Left renal cortex interstitium (tissue), 4 donors: ENCODE measurements around the gene RASA2. TPM values are rescaled to one million over a fixed set of nuclear protein-coding genes. Genes with fewer than 3 reads are reported as not detected.
A peak's percentile ranks its signal among the peaks of the same experiment; 100 is the strongest.
"Not testable (repeated sequence)": the region's sequence is repeated elsewhere in the genome, so short reads cannot be mapped to it uniquely, and the experiment has no call there.

Experiments used
- DNase-seq, 4 donors: peaks; one replicate each; pipeline ENCODE4 v3.0.0-alpha.2; 2013; ENCODE audit warnings: low read depth in 4 of 4, low spot score in 2 of 4, missing footprints in 1 of 4
- polyA plus RNA-seq, 4 donors: library from polyadenylated mRNA; unstranded; fragments of 120-200 nt; gene quantifications; one replicate each; pipeline ENCODE4 v1.2.1, GENCODE V29; 2013; ENCODE audit not compliant: insufficient read length in 4 of 4

The RASA2 gene
- polyA plus RNA-seq, 4 donors = 17.4 to 30.5 (median 20.9) TPM

DNA sequence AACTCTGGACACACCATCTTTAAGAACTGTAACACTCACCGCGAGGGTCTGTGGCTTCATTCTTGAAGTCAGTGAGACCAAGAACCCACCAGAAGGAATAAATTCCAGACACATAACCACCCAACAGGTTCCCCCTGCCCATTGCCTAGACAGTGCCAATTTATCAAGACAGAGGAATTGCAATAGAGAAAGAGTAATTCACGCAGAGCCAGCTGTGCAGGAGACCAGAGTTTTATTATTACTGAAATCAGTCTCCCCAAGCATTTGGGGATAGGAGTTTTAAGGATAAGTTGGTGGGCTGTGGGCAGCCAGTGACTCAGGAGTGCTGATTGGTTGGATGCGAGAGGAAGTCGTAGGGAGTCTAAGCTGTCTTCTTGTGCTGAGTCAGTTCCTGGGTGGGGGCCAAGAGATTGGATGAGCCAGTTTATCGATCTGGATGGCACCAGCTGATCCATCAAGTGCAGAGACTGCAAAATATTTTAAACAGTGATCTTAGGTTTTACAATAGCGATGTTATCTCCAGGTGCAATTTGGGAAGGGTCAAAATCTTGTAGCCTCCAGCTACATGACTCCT is 142.1 kb downstream of the RASA2 start:
- DNase-seq = not testable (repeated sequence)

DNA sequence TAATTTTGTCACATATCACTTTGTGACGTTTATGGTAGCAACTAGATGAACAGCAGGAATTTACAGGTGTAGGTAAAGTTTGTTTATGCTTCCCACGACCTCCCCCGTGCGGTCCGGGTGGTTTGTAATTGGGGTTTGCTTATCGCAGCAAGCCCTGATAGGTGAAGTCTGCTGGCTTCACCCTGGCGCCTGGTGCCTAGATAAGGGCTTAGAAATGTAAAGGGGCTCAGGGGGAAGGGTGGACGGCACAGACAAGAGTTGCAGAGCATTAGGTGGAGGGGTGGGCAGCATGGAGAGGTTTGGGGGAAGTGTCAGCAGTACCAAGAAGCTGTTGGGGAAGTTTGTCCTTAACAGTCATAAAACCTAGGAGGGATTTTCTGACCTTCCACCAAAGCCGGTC is 143.1 kb downstream of the RASA2 start:
- no peak for DNase-seq

DNA sequence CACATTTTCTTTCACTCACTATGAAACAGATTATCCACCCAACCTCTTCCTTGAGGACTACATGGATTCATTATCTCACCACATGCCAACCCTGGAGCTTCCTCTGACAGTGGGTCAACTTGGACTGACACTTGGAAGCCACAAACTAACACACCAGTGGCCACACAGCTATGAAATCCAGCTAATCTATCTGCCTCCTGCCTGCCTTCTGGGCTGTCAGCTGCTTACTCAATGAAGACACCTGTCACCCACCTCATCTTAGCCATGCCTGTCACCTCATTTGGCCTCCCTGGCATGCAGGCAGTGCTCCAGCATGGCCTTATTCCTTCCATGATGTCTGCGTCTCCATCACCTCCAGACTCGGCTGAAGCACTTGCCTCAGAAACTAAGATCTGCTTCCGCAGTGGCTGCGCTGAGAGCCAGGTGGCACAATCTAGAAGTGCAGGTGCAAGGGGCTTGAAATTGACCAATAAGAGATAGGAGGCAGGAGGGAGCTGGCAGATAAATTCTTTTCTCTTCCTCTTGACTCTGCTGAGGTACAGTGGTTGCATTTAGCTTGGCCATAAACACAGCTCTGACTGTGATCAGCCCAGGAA is 146.1 kb downstream of the RASA2 start:
- no peak for DNase-seq

DNA sequence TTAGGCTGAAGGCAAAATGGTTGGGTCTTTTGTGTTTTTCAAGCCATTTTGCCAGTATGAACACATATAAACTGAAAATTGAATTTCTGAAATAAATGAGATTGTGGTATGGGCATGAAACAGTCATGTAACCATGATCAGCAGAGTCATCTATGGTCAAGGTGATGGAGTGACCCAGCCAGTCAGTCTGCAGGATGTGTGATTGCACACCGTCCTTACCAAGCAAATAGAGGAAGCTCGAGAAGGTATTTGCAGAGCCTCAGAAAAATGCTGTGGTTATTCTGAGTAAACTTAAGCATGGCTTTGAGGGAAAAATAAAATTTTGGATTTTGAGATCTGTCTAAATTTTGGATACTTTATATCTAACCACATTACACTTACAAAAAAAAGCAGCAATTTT is 155.4 kb downstream of the RASA2 start:
- DNase-seq = no peak

DNA sequence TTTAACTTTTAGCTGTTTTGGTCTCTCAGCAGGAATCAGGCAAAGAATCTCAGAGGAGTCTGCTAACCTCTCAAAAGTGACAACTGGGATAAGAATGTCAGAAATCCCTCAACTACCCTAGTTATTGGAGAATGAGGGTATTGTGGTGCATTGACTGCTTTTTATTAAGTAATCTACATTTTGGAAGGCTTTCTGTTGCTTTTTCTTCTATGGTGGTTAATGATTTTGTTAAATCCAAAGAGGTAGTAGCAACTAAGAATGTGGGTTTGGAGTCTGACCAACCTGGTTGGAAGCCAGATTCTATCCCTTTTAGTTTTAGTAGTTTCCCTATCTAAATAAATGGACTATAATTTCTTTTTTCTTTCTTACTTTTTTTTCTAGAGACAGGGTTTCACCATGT is 156.6 kb downstream of the RASA2 start:
- no peak for DNase-seq

DNA sequence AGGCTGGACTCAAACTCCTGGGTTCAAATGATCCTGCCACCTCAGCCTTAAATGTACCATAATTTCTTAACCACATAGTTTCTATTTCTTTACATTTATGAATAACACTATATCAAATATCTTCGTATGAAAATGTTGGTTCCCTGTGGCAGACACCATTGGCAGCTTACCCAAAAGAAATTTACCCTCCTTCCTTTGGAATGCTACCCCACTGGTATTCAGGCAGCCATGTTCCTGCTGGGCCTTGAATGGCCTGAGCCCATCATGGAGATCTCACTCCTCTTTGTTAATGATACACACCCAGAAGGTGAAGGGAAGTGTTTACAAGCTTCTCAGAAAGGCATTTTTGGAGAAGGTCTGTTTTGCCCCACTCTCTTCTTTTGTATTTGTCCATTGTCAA is 157.0 kb downstream of the RASA2 start:
- DNase-seq = no peak

DNA sequence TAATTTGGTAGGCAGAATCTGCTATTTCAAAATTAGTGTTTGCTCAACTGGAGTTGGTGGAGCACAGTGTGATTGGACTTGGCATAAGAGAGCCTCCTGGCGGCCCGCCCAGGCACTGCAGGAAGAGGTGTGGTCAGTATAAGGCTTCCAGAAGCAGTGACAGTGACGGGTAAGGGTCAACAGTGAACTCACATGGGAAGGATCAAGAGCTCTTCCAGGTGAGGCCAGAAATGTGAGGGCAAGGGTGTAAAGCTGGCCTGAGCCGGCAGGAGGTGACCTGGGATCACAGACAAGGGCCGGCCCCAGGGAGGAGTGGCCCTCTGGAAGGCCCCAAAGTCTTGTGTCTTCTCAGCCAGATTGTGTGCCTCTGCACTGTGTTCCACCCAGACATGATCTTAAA is 158.1 kb downstream of the RASA2 start:
- no peak for DNase-seq

DNA sequence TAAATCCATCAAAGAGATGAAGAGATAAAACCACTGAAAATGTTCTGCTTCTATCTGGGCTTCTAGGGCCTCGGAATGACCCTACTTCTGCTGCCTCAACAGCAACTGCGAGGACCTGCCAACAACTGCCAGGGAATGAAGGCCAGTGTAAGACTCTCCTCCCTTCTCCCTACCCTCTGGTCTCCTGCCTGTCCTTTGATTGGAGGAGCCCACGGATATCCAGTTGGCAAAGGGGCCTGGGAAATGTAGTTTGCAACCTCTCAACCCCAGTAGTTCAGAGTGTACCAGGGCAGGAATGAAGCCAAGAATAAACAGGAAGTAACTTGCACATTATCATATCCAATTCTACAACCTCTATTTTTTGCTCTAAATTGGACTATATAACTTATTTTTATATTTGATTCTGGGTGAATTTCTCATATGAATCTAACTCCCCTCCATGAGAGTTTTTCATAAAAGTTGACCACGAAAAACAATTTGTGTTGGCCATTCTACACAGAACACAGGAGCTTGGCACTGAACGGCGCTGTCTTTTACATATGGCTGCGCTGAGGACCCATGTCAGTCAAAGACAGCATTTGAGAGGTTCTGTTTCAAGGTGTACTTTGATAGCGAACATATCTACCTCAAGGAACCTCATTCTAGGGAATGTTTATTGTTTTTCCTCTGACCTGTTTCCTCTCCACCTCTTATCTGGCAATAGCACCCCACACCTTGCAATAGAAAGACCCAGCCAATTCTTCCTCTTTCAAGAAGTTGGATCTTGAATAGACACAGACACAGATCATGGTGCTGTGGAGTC is 160.1 kb downstream of the RASA2 start:
- no peak for DNase-seq

DNA sequence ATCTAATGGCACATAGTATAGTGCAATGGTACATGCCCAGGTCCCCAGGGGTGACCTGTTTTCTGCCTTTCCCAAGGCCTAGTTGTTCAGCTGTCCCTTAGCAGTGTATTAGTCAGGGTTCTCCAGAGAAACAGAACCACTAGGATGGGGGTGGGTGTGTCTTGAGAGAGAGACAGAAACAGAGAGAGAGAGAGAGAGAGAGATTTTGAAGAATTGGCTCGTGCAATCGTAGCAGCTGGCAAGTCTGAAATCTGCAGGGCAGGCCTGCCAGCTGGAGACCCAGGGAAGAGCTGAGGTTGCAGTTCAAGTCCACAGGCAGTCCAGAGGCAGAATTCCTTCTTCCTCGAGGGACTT is 160.7 kb downstream of the RASA2 start:
- DNase-seq = no peak

DNA sequence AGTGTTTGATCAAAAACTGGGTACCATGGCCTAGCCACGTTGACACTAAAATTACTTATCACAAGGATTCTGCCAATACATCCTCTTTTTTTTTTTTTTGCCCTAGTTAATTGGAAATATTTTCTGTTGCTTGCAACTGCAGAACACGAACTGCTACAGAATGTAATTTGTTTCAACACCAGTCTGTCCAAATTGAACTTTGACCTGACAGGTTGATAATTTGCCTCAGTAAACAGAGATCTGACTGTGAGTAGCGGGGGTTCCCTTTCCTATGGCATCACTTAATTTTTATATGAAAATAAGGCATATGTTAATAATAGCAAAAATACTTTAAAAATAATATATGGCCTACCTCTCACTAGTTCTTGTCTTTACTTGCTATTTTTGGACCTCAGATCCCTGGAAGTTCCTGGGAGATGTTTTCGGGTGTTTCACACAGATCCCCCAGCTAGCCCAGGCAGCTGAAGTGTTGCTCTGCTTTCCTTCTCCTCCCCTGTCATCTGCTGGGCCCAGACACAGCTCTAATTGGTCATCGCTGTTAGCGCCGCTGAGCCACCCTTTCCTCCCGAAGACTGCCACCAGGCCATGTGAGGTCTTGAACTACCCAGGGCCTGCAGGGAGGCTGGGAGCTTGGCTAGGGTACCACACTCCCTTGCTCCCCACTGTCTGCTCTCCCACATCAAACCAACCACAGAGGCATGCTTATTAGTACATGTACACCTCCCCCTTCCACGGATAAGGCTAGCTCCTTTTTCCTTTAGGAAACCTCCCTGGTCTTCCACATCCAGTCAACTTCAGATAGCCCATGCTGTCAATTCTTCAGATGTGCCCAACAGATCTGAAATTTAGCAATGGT is 161.5 kb downstream of the RASA2 start:
- no peak for DNase-seq

DNA sequence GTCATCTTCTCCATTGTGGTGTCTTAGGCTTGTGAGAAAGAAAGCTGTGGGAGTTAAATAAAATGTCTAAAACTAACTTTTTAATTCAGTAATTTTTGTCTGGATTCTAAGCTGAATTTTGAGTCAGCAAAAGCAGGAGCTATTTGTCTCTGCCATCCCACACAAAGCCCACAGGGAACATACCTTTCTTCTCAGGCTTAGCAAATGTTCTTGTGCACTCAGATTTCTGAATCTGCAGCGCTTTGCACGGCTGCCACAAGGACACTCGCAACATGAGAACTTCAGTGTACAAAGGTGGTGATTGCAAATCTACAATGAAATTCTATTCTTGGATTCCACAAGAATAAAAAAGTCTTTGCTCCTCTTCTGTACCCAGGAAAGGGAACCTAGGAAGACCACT is 163.0 kb downstream of the RASA2 start:
- DNase-seq = no peak

DNA sequence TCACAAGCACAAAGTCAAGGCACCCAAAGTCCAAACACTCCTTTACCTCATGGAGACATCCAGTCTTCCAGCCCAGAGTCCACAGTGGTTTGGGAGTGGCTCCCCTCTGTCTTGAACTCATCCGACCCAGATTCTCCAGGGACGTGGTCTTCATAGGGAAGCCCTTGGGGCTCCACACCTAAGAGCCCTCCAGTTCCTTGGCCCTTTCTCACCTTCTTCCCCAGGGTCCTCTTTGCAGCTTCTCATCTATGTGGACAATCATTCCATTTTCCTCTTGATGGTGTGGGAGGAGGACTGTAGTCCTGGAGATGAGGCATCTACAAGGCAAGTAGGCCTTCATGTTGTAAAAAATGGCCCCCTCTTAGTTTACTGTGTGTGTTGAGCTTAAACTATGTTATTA is 164.0 kb downstream of the RASA2 start:
- no peak for DNase-seq

DNA sequence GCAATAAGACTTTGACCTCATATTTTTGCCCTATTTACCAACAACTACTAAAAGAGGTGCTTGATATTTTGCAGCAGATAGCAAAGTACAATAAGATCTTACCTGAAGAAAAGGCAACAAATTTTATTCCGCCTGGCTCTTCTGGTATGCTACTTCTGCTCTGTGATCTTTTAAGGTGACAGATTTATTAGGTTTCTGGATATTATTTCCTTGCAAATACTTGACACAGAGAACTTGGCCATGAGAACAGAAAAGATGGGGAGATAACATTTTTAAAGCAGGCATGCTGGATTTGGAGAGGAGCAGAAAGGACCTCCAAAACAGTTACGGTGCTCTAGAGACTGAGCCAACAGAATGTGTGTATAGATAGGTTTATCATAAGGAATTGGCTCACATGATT is 164.6 kb downstream of the RASA2 start:
- no peak for DNase-seq

DNA sequence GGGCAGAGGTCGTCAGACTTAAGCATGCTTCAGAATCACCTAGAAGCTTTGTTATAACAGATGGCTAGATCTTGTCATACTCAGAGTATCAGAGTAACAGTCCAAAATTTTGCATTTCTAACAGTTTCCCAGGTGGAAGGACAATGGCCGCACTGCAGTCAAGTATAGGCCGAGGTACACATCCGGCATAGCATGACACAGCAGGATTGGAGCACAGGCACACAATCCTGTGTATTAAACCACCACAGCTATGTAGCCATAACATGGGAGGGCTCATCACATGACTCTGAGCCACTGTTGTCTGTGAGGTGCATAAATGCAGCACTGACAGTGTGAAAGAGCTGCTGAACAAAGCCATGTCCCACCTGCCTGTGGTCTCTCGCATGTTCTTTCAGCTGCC is 165.5 kb downstream of the RASA2 start:
- DNase-seq = no peak

DNA sequence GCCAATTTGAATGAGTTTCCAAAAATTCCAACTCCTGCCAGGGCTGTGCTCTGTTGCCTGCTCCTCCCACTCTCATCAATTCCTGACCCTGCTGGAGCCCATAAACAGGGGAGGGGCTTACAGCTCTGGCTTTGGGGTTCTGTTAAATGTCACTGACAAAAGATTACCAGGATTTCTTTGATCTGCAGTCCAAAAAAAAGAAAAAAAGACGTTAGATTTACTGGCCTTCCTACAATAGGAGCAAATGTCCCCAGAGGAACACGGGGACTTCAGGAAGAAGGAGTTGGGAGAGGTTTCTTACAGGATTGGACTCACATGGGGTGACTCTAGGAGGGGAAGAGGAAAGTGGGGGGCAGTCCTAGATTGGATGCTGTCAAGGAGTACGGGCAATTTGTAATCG is 167.0 kb downstream of the RASA2 start:
- DNase-seq = no peak

DNA sequence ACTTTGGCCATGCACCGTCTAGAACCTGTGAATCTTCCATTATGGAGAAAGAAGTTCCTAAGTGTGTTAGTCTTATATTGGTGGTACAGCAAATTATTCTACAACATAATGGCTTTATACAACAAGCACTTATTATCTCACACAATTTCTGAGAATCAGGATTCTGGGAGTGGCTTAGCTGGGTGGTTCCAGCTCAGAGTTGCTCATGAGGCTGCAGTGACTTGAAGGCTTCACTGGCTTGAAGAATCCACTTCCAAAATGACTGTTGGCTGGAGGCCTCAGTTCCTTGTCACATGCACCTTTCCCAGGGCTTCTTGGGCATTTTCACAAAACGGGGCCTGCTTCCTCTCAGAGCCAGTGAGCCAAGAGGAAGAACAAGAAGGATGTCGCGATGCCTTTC is 169.0 kb downstream of the RASA2 start:
- DNase-seq = no peak

DNA sequence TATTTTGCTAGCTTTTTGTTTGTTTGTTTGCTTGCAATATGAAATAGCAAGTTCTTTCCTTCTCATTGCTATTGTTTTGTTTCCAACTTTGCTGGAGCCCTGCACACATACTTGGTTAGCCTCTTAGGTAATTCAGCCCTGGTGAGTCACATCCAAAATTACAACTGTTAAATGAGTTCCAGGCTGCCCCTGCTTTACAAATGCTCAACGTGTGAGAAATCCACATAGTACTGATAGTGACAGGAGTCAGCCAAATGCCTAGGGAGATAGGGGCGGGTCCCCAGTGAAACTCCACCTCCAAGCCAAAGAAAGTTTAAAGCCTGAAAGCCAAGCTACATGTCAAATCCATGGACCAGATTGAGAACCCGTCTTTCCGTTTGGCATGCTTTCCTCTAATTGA is 169.9 kb downstream of the RASA2 start:
- no peak for DNase-seq

DNA sequence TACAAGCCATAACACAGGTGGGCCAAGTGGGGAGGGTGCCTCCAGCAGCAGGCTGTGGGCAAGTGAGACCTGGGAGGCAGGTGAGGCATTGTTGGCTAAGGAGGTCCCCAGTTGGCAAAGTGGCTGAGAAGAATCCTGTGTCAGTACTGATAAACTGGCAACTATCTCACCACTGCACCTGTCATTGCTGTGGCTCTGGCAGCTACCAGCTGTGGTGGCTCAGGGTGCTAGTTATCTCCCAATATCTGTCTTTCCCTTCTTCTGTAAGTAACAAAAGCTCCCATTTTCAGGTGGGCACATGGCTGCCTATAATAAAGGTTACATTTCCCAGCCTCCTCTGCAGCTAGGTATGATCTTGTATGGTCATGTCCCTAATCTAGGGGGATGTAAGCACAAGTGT is 170.7 kb downstream of the RASA2 start:
- DNase-seq = no peak

DNA sequence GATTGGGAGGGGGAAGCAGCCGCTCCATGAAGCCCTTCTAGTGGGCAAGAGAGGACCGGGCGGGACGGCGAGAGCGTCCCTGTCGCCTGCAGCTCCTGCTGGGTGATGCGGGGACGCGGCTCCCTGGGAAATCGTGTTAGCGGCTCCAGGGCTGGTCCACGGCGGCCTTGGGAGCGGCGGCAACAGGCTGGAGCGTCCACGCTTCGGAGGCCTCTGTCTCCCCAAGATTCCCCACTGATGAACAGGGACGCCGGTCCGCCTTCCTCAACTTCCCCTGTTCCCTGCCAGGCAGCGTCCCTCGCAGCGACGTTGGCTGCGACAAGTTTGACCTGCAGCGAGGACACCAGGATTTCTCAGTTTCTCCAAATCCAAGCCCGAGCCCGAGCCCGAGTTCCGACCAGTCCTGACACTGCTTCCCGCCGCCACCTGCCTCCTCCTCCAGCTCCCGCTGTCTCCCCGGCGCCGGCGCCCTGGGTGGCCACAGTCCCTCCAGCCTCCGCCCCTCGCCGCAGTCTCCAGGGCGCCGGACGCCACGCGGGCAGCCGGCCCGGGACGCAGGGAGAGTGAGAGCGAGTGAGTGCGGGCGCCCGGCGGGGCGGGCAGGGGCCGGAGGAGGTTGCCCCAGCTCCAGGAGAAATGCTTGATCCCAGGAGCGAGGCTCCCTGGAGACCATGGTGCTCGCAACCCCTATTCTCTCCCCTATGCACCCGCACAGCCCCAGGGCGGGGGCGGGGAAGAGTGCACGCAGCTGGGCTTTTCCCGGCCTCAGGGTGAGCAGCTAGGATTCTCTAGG is 173.2 kb downstream of the RASA2 start:
- peak in 1 of 4 donors; percentile 34 for DNase-seq

DNA sequence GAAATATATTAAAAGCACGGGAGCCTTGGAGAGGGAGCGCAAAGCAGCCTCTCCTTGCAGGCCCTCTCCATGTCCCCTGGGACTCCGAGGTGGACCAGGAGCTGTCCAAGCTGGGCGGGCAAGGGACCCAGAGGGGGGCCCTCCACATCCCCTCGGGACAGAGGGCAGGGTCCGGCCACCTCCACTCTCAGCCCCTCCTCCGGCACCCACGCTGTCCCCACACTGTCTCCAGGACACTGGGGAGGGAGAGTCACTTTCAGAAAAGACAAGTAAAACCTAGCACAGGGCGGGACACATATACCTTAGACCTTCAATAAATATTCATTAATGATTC is 173.8 kb downstream of the RASA2 start:
- no peak for DNase-seq
